ENCODE results near the gene DIS3L2. TPM values are rescaled to one million over a fixed set of nuclear protein-coding genes. Genes with fewer than 3 reads are reported as not detected.

DIS3L2 gene
- total and polyA plus RNA-seq, 2 of the 8 experiments (the other 6 are each of a cell fraction or from before 2014, with no cell fraction given) = 11.5 to 21.6 TPM

DNA sequence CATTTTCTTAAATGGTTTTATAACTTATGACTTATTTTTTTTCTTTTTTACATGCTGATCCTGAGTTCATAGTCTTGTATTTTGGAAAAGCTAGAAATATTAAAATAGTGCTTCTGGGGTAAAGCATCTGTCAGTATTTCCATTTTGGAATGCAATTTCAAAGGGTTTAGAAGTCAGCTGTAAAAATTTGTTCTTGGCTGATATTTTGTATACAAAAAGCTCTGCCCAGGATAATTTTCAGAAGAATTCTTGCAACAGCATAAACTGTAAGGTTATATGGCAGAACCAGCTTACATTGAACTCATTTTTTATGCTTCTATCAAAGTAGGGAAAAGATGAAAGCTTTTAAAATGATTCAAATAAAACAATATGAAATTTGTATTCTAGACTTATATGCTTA lies 97.4 kb downstream of the DIS3L2 start (continued):
- TF ChIP-seq, protein P1, sequence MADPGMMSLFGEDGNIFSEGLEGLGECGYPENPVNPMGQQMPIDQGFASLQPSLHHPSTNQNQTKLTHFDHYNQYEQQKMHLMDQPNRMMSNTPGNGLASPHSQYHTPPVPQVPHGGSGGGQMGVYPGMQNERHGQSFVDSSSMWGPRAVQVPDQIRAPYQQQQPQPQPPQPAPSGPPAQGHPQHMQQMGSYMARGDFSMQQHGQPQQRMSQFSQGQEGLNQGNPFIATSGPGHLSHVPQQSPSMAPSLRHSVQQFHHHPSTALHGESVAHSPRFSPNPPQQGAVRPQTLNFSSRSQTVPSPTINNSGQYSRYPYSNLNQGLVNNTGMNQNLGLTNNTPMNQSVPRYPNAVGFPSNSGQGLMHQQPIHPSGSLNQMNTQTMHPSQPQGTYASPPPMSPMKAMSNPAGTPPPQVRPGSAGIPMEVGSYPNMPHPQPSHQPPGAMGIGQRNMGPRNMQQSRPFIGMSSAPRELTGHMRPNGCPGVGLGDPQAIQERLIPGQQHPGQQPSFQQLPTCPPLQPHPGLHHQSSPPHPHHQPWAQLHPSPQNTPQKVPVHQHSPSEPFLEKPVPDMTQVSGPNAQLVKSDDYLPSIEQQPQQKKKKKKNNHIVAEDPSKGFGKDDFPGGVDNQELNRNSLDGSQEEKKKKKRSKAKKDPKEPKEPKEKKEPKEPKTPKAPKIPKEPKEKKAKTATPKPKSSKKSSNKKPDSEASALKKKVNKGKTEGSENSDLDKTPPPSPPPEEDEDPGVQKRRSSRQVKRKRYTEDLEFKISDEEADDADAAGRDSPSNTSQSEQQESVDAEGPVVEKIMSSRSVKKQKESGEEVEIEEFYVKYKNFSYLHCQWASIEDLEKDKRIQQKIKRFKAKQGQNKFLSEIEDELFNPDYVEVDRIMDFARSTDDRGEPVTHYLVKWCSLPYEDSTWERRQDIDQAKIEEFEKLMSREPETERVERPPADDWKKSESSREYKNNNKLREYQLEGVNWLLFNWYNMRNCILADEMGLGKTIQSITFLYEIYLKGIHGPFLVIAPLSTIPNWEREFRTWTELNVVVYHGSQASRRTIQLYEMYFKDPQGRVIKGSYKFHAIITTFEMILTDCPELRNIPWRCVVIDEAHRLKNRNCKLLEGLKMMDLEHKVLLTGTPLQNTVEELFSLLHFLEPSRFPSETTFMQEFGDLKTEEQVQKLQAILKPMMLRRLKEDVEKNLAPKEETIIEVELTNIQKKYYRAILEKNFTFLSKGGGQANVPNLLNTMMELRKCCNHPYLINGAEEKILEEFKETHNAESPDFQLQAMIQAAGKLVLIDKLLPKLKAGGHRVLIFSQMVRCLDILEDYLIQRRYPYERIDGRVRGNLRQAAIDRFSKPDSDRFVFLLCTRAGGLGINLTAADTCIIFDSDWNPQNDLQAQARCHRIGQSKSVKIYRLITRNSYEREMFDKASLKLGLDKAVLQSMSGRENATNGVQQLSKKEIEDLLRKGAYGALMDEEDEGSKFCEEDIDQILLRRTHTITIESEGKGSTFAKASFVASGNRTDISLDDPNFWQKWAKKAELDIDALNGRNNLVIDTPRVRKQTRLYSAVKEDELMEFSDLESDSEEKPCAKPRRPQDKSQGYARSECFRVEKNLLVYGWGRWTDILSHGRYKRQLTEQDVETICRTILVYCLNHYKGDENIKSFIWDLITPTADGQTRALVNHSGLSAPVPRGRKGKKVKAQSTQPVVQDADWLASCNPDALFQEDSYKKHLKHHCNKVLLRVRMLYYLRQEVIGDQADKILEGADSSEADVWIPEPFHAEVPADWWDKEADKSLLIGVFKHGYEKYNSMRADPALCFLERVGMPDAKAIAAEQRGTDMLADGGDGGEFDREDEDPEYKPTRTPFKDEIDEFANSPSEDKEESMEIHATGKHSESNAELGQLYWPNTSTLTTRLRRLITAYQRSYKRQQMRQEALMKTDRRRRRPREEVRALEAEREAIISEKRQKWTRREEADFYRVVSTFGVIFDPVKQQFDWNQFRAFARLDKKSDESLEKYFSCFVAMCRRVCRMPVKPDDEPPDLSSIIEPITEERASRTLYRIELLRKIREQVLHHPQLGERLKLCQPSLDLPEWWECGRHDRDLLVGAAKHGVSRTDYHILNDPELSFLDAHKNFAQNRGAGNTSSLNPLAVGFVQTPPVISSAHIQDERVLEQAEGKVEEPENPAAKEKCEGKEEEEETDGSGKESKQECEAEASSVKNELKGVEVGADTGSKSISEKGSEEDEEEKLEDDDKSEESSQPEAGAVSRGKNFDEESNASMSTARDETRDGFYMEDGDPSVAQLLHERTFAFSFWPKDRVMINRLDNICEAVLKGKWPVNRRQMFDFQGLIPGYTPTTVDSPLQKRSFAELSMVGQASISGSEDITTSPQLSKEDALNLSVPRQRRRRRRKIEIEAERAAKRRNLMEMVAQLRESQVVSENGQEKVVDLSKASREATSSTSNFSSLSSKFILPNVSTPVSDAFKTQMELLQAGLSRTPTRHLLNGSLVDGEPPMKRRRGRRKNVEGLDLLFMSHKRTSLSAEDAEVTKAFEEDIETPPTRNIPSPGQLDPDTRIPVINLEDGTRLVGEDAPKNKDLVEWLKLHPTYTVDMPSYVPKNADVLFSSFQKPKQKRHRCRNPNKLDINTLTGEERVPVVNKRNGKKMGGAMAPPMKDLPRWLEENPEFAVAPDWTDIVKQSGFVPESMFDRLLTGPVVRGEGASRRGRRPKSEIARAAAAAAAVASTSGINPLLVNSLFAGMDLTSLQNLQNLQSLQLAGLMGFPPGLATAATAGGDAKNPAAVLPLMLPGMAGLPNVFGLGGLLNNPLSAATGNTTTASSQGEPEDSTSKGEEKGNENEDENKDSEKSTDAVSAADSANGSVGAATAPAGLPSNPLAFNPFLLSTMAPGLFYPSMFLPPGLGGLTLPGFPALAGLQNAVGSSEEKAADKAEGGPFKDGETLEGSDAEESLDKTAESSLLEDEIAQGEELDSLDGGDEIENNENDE (IDR thresholded peaks at IDR 0.05; ENCODE audit: insufficient replicate concordance, low read length) = no peak
- TF ChIP-seq NANOG (IDR thresholded peaks at IDR 0.05; ENCODE audit: insufficient read depth, low read depth, low read length, poor library complexity, severe bottlenecking) (no peak), BACH1 (IDR thresholded peaks at IDR 0.05; ENCODE audit: low read length) (no peak)

All from H1 (cell line).